Measurements from ENCODE around the gene KISS1.

The KISS1 gene

DNA sequence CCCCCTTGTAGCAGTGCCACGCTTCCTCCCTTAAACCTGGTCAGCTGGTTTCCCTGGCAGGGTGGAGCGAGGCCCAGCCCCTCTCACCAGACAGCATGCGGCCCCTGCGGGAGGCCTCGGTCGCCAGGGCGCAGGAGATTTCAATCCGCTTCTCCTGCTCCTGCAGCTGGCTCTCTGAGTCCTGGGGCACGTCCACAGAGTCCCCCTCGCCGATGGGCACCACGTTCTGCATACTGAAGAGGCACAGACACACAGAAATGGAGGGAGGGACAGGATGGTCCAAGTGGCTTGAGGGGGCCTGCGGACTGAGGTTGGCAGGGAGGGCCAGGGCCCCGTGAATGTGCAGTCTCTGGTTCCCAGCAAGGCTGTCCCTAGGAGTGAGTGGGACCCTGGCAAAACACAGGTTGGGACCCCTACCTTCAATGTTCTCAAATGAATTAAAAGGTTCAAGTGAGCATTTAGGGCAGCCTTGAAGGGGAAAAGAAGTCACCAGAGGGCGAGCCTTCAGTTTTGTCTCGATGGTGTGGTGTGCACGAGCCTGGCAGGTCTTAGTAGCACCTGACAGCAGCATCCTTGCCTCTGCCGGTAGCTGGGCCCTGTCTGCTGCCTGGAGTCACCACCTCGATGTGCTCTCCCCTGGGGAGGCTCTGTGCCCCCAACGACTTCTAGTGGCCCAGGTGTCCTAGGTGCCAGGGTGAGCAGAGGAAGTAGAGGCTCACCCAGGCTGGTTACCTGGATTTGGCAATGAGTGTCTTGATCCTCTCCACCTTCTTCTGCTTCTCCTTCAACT is 31.9 kb upstream of the KISS1 start:
- Histone ChIP-seq H3K27ac (ENCODE audit: low read depth, low read length) (no peak overlapping the region), H3K27me3 (ENCODE audit: control insufficient read depth, insufficient read depth, low read length) (no peaks in the 10 kb centered on the region), H3K9me3 (ENCODE audit: control insufficient read depth, insufficient read depth, low read length) (no peaks in the 10 kb centered on the region), H3K36me3 (ENCODE audit: control insufficient read depth, insufficient read depth, low read length) (no peaks in the 10 kb centered on the region), H3K4me3 (ENCODE audit: low read depth, low read length) (no peak overlapping the region), H3K4me1 (ENCODE audit: control insufficient read depth, insufficient read depth, low read length) (no peaks in the 10 kb centered on the region), H3K9ac (ENCODE audit: low read depth, low read length) (no peak overlapping the region)

DNA sequence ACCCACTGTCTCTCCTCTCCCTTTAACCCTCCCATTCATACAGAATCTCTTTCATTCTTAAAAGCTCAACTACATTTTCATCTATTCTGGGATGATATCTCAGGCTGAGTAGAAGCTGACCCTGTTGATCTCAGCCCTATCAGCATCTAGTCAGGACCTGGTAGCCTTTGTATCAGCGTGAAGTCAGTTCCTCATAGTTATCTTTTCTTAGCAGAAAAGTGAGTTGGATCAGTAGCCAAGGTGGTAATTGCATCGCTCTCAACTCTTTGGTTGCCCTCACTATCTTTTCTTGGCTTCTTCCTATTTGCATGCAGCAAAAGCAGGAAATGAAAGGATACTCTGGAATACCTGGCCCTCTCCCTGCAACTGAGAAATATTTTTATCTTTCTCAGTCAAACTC is 31.1 kb upstream of the KISS1 start:
- Histone ChIP-seq H3K27ac (ENCODE audit: low read depth, low read length) (no peak overlapping the region), H3K4me3 (ENCODE audit: low read depth, low read length) (no peak overlapping the region), H3K9ac (ENCODE audit: low read depth, low read length) (no peak overlapping the region), H3K4me1 (ENCODE audit: control insufficient read depth, insufficient read depth, low read length) (no peaks in the 10 kb centered on the region), H3K27me3 (ENCODE audit: control insufficient read depth, insufficient read depth, low read length) (no peaks in the 10 kb centered on the region), H3K36me3 (ENCODE audit: control insufficient read depth, insufficient read depth, low read length) (no peaks in the 10 kb centered on the region), H3K9me3 (ENCODE audit: control insufficient read depth, insufficient read depth, low read length) (no peaks in the 10 kb centered on the region)

DNA sequence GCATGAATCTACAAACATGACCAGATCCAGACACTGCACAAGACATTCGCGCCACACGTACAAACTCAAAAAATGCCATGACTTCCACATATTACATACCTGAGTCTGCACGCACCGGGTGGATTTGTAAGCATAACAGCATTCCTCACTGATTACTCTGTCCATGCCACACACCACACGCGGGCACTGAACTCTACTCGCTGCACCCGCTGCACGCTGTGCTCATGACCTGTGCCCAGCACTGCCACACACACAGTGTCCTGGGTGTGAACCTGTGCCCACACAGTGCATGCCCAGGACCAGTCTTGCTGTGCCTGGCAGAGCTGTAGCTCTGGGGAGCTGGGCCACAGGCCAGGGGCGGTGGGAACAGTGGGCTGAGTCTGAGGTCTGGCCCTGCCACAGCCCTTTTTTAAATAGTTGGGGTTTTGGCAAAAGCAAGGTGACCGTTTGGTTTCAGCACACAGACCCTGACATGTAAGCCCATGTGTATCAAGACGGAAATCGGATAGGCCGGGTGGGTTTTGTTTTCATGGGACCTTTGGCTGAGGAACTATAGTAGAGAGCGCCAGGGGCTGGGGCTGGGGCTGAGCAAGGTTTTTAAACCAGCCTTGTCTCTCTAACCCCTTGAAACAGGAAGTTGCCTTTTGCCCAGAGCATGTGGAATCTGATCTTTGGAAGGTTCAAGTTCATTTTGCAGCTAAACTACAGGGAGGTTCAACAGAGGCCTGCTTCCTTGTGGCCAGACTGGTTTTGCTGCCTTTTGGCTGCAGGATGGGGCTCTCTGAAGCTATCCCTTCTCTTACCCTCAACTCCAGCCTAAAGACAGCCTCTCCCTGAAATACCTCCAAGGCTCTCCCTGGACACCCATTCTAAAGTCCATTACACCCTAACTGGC is 29.8 kb upstream of the KISS1 start:
- no peaks in the 10 kb centered on the region for H3K36me3 ChIP-seq (ENCODE audit: control insufficient read depth, insufficient read depth, low read length)
- no peak overlapping the region for H3K27ac ChIP-seq (ENCODE audit: low read depth, low read length)
- no peaks in the 10 kb centered on the region for H3K27me3 ChIP-seq (ENCODE audit: control insufficient read depth, insufficient read depth, low read length)
- H3K9me3 ChIP-seq (ENCODE audit: control insufficient read depth, insufficient read depth, low read length): no peaks in the 10 kb centered on the region
- H3K4me3 ChIP-seq (ENCODE audit: low read depth, low read length): no peak overlapping the region
- peaks cover 5% of the 10 kb centered on the region; the same call in 1 of the 2 replicates for H3K4me1 ChIP-seq (ENCODE audit: control insufficient read depth, insufficient read depth, low read length)
- no peak overlapping the region for H3K9ac ChIP-seq (ENCODE audit: low read depth, low read length)

DNA sequence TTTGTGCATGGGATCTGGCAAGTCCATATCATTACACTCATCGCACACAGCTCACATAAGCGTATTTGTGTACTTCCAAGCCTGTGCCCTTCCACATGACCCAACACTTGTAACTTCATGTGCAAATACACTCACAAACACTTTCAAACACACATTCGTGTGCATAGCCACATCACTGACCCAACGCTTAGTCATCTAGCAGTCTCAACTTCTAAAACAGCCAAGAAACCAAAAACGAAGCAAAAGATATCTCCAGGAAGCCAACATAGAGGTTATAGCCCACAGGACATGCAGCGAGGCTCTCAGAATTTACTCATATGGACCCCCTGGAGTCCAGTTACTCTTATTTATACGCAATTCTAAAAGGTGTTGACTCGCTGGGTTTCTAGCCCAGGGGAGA is 28.4 kb upstream of the KISS1 start:
- H3K27ac ChIP-seq (ENCODE audit: low read depth, low read length): no peak overlapping the region
- H3K9ac ChIP-seq (ENCODE audit: low read depth, low read length): no peak overlapping the region
- no peak overlapping the region for H3K4me3 ChIP-seq (ENCODE audit: low read depth, low read length)
- H3K4me1 ChIP-seq (ENCODE audit: control insufficient read depth, insufficient read depth, low read length): peaks cover 5% of the 10 kb centered on the region; the same call in 1 of the 2 replicates
- no peaks in the 10 kb centered on the region for H3K27me3 ChIP-seq (ENCODE audit: control insufficient read depth, insufficient read depth, low read length)
- H3K9me3 ChIP-seq (ENCODE audit: control insufficient read depth, insufficient read depth, low read length): no peaks in the 10 kb centered on the region
- no peaks in the 10 kb centered on the region for H3K36me3 ChIP-seq (ENCODE audit: control insufficient read depth, insufficient read depth, low read length)

DNA sequence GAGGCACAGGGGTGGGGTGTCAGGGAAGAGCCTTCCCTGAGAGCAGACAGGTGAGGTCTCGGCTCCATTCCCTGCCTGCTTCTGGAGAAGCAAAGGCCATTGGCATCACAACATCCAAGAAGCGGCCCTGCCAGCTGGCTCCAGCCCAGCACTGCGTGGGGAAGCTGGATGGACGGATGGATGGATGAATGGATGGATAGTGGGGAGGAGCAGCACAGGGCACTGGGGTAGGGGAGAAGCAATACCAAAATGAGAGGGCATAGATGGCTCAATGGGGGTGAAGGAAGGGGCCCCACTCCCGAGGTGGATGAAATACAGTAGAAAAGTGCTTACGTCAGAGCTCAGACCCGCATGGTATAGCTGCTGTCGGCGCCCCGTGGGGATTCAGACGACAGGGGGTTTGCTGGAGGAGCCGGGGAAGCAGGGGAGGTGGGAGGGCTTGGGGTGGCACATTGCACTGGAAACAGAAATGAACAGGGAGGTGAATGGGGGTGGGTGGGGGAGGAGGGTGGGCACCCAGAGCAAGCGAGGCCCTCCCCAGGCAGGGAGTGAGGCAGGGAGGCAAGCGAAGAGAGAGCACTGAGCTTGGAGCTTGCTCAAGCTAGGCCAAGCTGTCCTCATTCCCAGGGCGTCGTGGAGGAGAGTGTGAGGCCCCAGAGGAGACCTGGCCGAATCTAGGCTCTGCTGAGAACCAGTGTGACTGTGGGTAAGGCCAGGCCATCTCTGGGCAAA is 27.0 kb upstream of the KISS1 start:
- no peak overlapping the region for H3K9ac ChIP-seq (ENCODE audit: low read depth, low read length)
- peaks cover 5% of the 10 kb centered on the region; the same call in 1 of the 2 replicates for H3K4me1 ChIP-seq (ENCODE audit: control insufficient read depth, insufficient read depth, low read length)
- H3K27me3 ChIP-seq (ENCODE audit: control insufficient read depth, insufficient read depth, low read length): no peaks in the 10 kb centered on the region
- no peak overlapping the region for H3K27ac ChIP-seq (ENCODE audit: low read depth, low read length)
- no peak overlapping the region for H3K4me3 ChIP-seq (ENCODE audit: low read depth, low read length)
- no peaks in the 10 kb centered on the region for H3K9me3 ChIP-seq (ENCODE audit: control insufficient read depth, insufficient read depth, low read length)
- H3K36me3 ChIP-seq (ENCODE audit: control insufficient read depth, insufficient read depth, low read length): no peaks in the 10 kb centered on the region

DNA sequence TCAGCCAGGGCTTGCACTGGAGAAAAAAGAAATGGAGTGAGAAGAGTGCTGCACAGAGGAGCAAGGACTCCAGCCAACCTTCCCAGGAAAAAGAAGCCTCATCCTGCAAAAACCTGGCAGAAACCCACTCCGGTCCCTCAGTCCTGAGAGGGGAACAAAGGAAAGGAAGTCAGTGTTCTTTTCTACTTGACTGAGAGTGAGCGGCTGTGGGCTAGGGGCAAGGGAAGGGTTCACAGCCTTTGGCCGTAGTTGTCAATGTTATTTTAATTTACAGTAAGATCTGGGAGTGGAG is 26.4 kb upstream of the KISS1 start:
- H3K27me3 ChIP-seq (ENCODE audit: control insufficient read depth, insufficient read depth, low read length): no peaks in the 10 kb centered on the region
- H3K36me3 ChIP-seq (ENCODE audit: control insufficient read depth, insufficient read depth, low read length): no peaks in the 10 kb centered on the region
- H3K27ac ChIP-seq (ENCODE audit: low read depth, low read length): no peak overlapping the region
- peaks cover 5% of the 10 kb centered on the region; the same call in 1 of the 2 replicates for H3K4me1 ChIP-seq (ENCODE audit: control insufficient read depth, insufficient read depth, low read length)
- no peak overlapping the region for H3K9ac ChIP-seq (ENCODE audit: low read depth, low read length)
- no peaks in the 10 kb centered on the region for H3K9me3 ChIP-seq (ENCODE audit: control insufficient read depth, insufficient read depth, low read length)
- no peak overlapping the region for H3K4me3 ChIP-seq (ENCODE audit: low read depth, low read length)

DNA sequence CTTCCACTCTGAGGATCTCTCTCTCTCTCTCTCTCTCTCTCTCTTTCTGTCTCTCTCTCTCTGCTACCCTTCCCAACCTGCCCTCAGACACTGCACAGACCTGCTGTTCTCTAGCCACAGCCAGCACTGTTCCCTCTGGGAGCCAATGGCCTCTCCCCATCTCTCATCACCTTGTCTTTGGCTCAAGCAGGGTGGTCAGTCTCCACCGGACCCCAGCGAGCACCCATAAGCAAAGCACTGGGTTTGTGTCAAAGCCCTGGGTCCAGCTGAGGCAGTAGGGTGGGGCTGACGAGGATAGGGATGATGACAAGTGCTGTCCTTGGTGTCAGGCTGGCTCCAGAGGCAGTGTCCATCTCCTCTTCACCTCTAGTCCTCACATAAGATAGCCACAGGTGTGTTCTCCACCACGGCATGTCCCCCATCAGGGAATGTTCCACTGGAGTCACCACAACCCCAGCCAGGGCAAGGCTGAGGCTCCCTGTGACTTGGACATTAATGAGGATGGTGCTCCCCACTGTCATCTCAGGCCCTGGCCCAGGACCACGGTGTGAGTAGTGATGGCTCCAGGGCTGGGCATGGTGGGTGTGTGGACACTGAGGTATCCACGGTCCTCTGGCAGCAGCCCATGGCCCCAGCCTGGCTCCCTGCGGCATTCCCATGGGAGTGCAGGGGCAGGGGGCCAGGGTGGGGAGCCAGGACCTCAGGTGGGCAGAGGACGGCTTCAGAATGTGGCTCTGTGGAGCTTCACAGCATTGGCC is 25.9 kb upstream of the KISS1 start:
- Histone ChIP-seq H3K4me1 (ENCODE audit: control insufficient read depth, insufficient read depth, low read length) (peaks cover 5% of the 10 kb centered on the region; the same call in 1 of the 2 replicates), H3K27ac (ENCODE audit: low read depth, low read length) (no peak overlapping the region), H3K4me3 (ENCODE audit: low read depth, low read length) (no peak overlapping the region)

DNA sequence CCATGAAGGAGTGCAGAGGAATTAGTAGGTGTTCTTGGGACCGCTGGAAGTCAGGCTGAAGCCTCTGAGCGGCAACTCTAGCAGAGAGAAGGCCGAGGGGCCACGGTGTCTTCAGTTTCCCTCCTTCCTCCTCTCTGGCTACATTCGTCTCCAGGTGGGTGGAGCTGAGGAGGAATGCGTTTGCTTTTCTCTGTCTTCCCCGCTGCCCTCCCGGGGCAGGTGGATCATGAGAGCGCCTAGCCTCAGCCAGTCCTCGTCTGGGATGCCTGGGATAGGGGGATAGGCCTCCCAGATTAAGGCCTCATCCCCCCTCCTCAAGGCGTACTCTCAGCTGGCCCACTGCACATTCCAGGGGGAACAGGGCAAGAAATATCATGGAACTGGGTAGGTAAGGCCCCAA is 25.0 kb upstream of the KISS1 start:
- no peaks in the 10 kb centered on the region for H3K27me3 ChIP-seq (ENCODE audit: control insufficient read depth, insufficient read depth, low read length)
- no peak overlapping the region for H3K27ac ChIP-seq (ENCODE audit: low read depth, low read length)
- H3K9me3 ChIP-seq (ENCODE audit: control insufficient read depth, insufficient read depth, low read length): no peaks in the 10 kb centered on the region
- H3K4me1 ChIP-seq (ENCODE audit: control insufficient read depth, insufficient read depth, low read length): peaks cover 5% of the 10 kb centered on the region; the same call in 1 of the 2 replicates
- H3K4me3 ChIP-seq (ENCODE audit: low read depth, low read length): no peak overlapping the region
- H3K36me3 ChIP-seq (ENCODE audit: control insufficient read depth, insufficient read depth, low read length): no peaks in the 10 kb centered on the region
- no peak overlapping the region for H3K9ac ChIP-seq (ENCODE audit: low read depth, low read length)

More for the DNA sequence above, 25.9 kb upstream of the KISS1 start:
- no peaks in the 10 kb centered on the region for H3K36me3 ChIP-seq (ENCODE audit: control insufficient read depth, insufficient read depth, low read length)
- H3K9me3 ChIP-seq (ENCODE audit: control insufficient read depth, insufficient read depth, low read length): no peaks in the 10 kb centered on the region
- H3K27me3 ChIP-seq (ENCODE audit: control insufficient read depth, insufficient read depth, low read length): no peaks in the 10 kb centered on the region
- no peak overlapping the region for H3K9ac ChIP-seq (ENCODE audit: low read depth, low read length)

DNA sequence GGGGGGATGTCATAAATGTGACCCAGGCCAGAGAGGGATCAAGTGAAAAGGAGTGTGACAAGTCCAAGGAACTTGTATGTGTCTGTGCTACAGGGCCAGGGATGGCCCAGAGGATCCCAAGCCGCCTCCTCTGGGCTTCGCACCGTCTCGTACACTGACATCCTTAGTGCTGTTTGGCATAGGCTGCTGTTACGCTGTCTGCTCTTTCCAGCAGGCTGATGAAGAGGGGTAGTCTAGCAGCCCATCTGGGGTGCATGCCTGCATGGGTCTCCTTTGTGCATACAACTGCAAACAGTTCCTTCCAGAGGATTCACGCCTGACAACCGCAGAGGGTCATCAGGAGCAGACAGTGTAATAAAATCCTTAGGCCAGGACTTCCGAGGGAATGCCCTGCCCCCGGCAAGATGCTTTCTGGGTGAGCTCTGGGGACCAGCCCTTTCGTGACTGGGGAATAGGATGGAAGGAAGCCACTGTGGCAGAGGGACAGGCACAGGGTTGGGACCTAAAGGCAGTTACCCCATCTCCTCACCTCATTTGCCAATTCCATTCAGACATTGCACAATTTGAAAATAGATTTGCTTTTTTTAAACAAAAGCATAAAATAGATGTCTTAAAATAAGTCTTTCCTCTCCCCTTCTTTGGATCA is 23.8 kb upstream of the KISS1 start:
- Histone ChIP-seq H3K9me3 (ENCODE audit: control insufficient read depth, insufficient read depth, low read length) (no peaks in the 10 kb centered on the region), H3K36me3 (ENCODE audit: control insufficient read depth, insufficient read depth, low read length) (no peaks in the 10 kb centered on the region), H3K4me1 (ENCODE audit: control insufficient read depth, insufficient read depth, low read length) (peaks cover 5% of the 10 kb centered on the region; the same call in 1 of the 2 replicates), H3K4me3 (ENCODE audit: low read depth, low read length) (no peak overlapping the region), H3K27ac (ENCODE audit: low read depth, low read length) (no peak overlapping the region), H3K9ac (ENCODE audit: low read depth, low read length) (no peak overlapping the region), H3K27me3 (ENCODE audit: control insufficient read depth, insufficient read depth, low read length) (no peaks in the 10 kb centered on the region)

DNA sequence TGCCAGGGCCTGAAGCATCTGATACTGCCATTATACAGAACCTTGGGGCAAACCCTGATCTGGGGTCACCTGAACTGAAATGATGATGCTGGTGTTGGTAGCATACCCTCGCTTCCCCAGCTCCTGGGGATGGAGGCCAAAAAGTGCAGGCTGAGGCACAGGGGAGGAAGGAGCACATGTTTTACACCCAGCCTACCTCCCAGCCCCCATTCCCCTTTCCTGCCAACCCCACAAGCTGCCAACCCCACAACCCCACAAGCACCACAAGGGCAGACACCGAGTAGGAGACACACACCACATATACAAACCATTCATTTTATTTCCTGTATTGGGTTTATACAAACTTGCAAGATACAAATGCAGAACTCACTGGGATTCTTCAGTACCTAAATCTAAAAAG is 22.3 kb upstream of the KISS1 start:
- H3K36me3 ChIP-seq (ENCODE audit: control insufficient read depth, insufficient read depth, low read length): no peaks in the 10 kb centered on the region
- H3K27ac ChIP-seq (ENCODE audit: low read depth, low read length): no peak overlapping the region
- H3K4me1 ChIP-seq (ENCODE audit: control insufficient read depth, insufficient read depth, low read length): peaks cover 5% of the 10 kb centered on the region; the same call in 1 of the 2 replicates
- H3K9ac ChIP-seq (ENCODE audit: low read depth, low read length): no peak overlapping the region
- no peak overlapping the region for H3K4me3 ChIP-seq (ENCODE audit: low read depth, low read length)
- H3K9me3 ChIP-seq (ENCODE audit: control insufficient read depth, insufficient read depth, low read length): no peaks in the 10 kb centered on the region
- no peaks in the 10 kb centered on the region for H3K27me3 ChIP-seq (ENCODE audit: control insufficient read depth, insufficient read depth, low read length)

Measured in HUES48 (cell line).